SK-N-SH treated with all-trans-retinoic acid at 6 μM for 48 hours (cell line): ENCODE measurements around the gene KHK.
A peak's percentile ranks its signal among the peaks of the same experiment; 100 is the strongest.

Source experiments
- BACH2 ChIP-seq: fragments of 250-450 bp; sonication (Bioruptor Pico); IDR thresholded peaks from 2 replicates; pipeline ENCODE4 v1.9.0; 2021; ENCODE audit warnings: mild to moderate bottlenecking, borderline replicate concordance
- CSDC2 ChIP-seq: fragments of 250-450 bp; sonication (Bioruptor Pico); IDR thresholded peaks from 2 replicates; pipeline ENCODE4 v1.5.0; 2020; ENCODE audit warnings: mild to moderate bottlenecking, moderate library complexity
- CSRNP3 ChIP-seq: fragments of 250-450 bp; sonication (Bioruptor Pico); IDR thresholded peaks from 2 replicates; pipeline ENCODE4 v1.5.1; 2021; ENCODE audit warnings: mild to moderate bottlenecking, moderate library complexity
- GLIS3 ChIP-seq: fragments of 250-450 bp; sonication (Bioruptor Pico); IDR thresholded peaks from 2 replicates; pipeline ENCODE4 v1.5.0; 2020; ENCODE audit warnings: mild to moderate bottlenecking, moderate library complexity
- OSR1 ChIP-seq: fragments of 250-450 bp; sonication (Bioruptor Pico); IDR thresholded peaks from 2 replicates; pipeline ENCODE4 v1.8.0; 2022; ENCODE audit warnings: moderate library complexity, mild to moderate bottlenecking, inconsistent platforms
- PATZ1 ChIP-seq: fragments of 250-450 bp; sonication (Bioruptor Pico); IDR thresholded peaks from 2 replicates; pipeline ENCODE4 v1.8.0; 2020; ENCODE audit warnings: mild to moderate bottlenecking, moderate library complexity, borderline replicate concordance
- PPARA ChIP-seq: fragments of 250-450 bp; sonication (Bioruptor Pico); IDR thresholded peaks from 2 replicates; pipeline ENCODE4 v1.5.0; 2020; ENCODE audit warnings: mild to moderate bottlenecking, borderline replicate concordance
- RARB ChIP-seq: fragments of 250-450 bp; sonication (Bioruptor Pico); IDR thresholded peaks from 2 replicates; pipeline ENCODE4 v1.8.0; 2021; ENCODE audit warnings: mild to moderate bottlenecking, moderate library complexity
- TCF4 ChIP-seq: fragments of 250-450 bp; sonication (Bioruptor Pico); IDR thresholded peaks from 2 replicates; pipeline ENCODE4 v1.8.0; 2021; ENCODE audit warnings: mild to moderate bottlenecking, moderate library complexity, borderline replicate concordance
- TOX ChIP-seq: fragments of 250-450 bp; sonication (Bioruptor Pico); IDR thresholded peaks from 2 replicates; pipeline ENCODE4 v1.8.0; 2021; ENCODE audit warnings: mild to moderate bottlenecking, moderate library complexity, borderline replicate concordance
- TSHZ2 ChIP-seq: fragments of 250-450 bp; sonication (Bioruptor Pico); IDR thresholded peaks from 2 replicates; pipeline ENCODE4 v1.5.0; 2020; ENCODE audit warnings: mild to moderate bottlenecking, moderate library complexity
- ZC3H10 ChIP-seq: fragments of 250-450 bp; sonication (Bioruptor Pico); IDR thresholded peaks from 2 replicates; pipeline ENCODE4 v1.5.1; 2021; ENCODE audit warnings: mild to moderate bottlenecking, moderate library complexity
- ZFP3 ChIP-seq: fragments of 250-450 bp; sonication (Bioruptor Pico); IDR thresholded peaks from 2 replicates; pipeline ENCODE4 v1.5.0; 2020; ENCODE audit warnings: mild to moderate bottlenecking, moderate library complexity
- ZFP30 ChIP-seq: fragments of 450-650 bp; formaldehyde crosslinking; IDR thresholded peaks from 2 replicates; pipeline ENCODE4 v1.5.0; 2022; ENCODE audit warnings: mild to moderate bottlenecking, moderate library complexity

- TF ChIP-seq ZC3H10 (CRISPR knock-in tag), result no peak
- TF ChIP-seq ZFP30 (CRISPR knock-in tag), result no peak
- TF ChIP-seq TSHZ2, result peak; percentile 30; the same call in 1 of the 2 replicates
- TF ChIP-seq PPARA (CRISPR knock-in tag), result no peak
- TF ChIP-seq ZFP3 (CRISPR knock-in tag), result no peak
- no peak for TF ChIP-seq CSRNP3 (CRISPR knock-in tag)
- TF ChIP-seq BACH2, result no peak
- TF ChIP-seq TOX (CRISPR knock-in tag), result no peak
- TF ChIP-seq PATZ1 (CRISPR knock-in tag), result no peak
- TF ChIP-seq GLIS3 (CRISPR knock-in tag), result peak; percentile 57; the same call in 1 of the 2 replicates
- no peak for TF ChIP-seq CSDC2 (CRISPR knock-in tag)
- no peak for TF ChIP-seq OSR1 (CRISPR knock-in tag)
- no peak for TF ChIP-seq RARB (CRISPR knock-in tag)
- no peak for TF ChIP-seq TCF4
Measured at GRCh38 chr2:27085673-27086089, 891 bp upstream of the KHK start.
